A673 (cell line): ENCODE results near the gene CBY1.

Experiments
- EZH2 ChIP-seq: fragments of 200-600 bp; sonication (generic); IDR thresholded peaks from 2 replicates; pipeline ENCODE4 v1.6.1; 2017; ENCODE audit warnings: borderline replicate concordance, low read depth, mild to moderate bottlenecking, mixed read lengths, antibody characterized with exemption, low read length; ENCODE audit not compliant: poor library complexity, severe bottlenecking
- TF ChIP-seq, protein P1 (sequence below): fragments of 300-800, 200-600 bp; sonication (generic); conservative IDR thresholded peaks from 2 replicates; pipeline ENCODE4 v1.5.1; 2017; ENCODE audit warnings: low read depth, mild to moderate bottlenecking, antibody characterized with exemption, low read length, moderate library complexity, mixed read lengths

DNA sequence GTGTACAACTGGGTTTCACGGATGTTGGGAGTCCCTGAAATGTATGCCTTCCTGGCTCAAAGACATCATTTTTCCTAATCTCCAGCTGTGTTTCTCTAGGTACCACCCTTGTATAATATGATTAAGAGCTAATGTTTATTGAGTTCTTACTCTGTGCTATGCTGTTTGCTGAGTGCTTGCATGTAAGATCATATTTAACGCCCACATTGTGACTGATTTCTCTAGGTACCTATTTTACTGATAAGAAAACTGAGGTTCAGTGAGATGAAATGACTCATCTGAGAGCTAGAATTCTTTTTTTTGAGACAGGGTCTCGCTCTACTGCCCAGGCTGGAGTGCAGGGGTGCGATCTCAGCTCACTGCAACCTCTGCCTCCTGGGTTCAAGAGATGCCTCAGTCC is 42.9 kb upstream of the CBY1 start:
- TF ChIP-seq, protein P1, sequence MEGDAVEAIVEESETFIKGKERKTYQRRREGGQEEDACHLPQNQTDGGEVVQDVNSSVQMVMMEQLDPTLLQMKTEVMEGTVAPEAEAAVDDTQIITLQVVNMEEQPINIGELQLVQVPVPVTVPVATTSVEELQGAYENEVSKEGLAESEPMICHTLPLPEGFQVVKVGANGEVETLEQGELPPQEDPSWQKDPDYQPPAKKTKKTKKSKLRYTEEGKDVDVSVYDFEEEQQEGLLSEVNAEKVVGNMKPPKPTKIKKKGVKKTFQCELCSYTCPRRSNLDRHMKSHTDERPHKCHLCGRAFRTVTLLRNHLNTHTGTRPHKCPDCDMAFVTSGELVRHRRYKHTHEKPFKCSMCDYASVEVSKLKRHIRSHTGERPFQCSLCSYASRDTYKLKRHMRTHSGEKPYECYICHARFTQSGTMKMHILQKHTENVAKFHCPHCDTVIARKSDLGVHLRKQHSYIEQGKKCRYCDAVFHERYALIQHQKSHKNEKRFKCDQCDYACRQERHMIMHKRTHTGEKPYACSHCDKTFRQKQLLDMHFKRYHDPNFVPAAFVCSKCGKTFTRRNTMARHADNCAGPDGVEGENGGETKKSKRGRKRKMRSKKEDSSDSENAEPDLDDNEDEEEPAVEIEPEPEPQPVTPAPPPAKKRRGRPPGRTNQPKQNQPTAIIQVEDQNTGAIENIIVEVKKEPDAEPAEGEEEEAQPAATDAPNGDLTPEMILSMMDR = no peak
- no peak for TF ChIP-seq EZH2
